ENCODE measurements around the gene RNF111.
"Not testable (repeated sequence)": the region's sequence is repeated elsewhere in the genome, so short reads cannot be mapped to it uniquely, and the experiment has no call there.

RNF111 gene

DNA sequence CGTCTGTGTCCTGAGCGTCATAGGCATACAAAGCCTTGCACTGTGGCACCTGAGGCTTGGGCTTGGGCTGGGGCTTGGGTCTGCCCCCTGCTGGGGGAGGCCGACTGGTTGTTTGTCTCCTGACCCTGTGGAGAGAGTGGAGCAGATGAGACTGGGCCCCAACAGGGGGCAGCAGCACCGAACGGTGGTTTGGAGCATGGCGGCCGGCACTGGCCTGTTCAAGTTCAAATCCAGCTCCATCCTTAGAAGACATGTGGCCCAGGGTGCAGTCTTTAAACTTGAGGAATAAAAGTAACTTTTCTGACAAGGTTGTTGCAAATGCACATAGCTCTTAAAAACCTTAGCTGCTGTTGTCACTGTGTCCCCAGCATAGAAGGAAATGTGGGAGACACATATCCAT, 150.8 kb downstream of the RNF111 start:
- FAIRE-seq: peak; percentile 91
- peak; percentile 70 for DNase-seq (ENCODE audit: insufficient read length, low spot score)
- TF ChIP-seq POLR2AphosphoS5 (IDR thresholded peaks at IDR 0.05; ENCODE audit: low read depth, low read length) (no peak), POLR2A (IDR thresholded peaks at IDR 0.05; ENCODE audit: low read depth, low read length) (no peak), PAX5 (IDR thresholded peaks at IDR 0.05; ENCODE audit: insufficient read depth, low read length, severe bottlenecking) (no peak), TAF1 (IDR thresholded peaks at IDR 0.05; ENCODE audit: low read depth, low read length) (no peak), SPI1 (IDR thresholded peaks at IDR 0.05; ENCODE audit: low read depth, low read length) (no peak), POU2F2 (IDR thresholded peaks at IDR 0.05; ENCODE audit: low read depth, low read length) (no peak)

GRCh38 chr15:59140422-59141226, 153.2 kb downstream of the RNF111 start:
- TF ChIP-seq POLR2AphosphoS5 (IDR thresholded peaks at IDR 0.05; ENCODE audit: low read depth, low read length): no peak
- no peak for TF ChIP-seq SPI1 (IDR thresholded peaks at IDR 0.05; ENCODE audit: low read depth, low read length)
- TF ChIP-seq TAF1 (IDR thresholded peaks at IDR 0.05; ENCODE audit: low read depth, low read length): no peak
- TF ChIP-seq PAX5 (IDR thresholded peaks at IDR 0.05; ENCODE audit: insufficient read depth, low read length, severe bottlenecking): no peak
- TF ChIP-seq POU2F2 (IDR thresholded peaks at IDR 0.05; ENCODE audit: low read depth, low read length): no peak
- no peak for TF ChIP-seq POLR2A (IDR thresholded peaks at IDR 0.05; ENCODE audit: low read depth, low read length)
- no peak for FAIRE-seq
- no peak for DNase-seq (ENCODE audit: insufficient read length, low spot score)

DNA sequence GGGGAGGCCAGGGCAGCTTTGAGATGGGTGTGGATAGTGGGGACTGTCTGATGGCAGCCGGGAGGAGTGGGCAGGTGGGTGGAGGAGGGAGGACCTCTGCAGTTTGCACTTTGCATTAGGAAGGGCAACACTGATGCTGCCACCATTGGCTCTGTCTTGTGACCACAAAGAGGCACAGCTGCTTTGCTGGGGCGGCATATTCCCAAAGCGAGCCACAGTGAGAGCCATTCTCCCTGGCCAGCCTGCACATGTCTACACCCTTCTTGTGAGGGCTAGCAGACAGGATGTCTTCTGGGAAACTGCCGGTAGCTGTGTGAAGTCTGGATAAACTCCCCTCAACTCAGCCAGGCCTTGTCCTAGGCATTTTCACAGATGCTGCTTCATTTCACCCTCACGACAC, 155.8 kb downstream of the RNF111 start:
- DNase-seq (ENCODE audit: insufficient read length, low spot score) (no peak), FAIRE-seq (no peak)
- TF ChIP-seq SPI1 (IDR thresholded peaks at IDR 0.05; ENCODE audit: low read depth, low read length) (no peak), TAF1 (IDR thresholded peaks at IDR 0.05; ENCODE audit: low read depth, low read length) (no peak), POLR2AphosphoS5 (IDR thresholded peaks at IDR 0.05; ENCODE audit: low read depth, low read length) (no peak)

- FAIRE-seq; DNase-seq (ENCODE audit: insufficient read length, low spot score): not testable (repeated sequence)
Observed at GRCh38 chr15:59144594-59144993, 157.1 kb downstream of the RNF111 start.
